DOHH2 (cell line): ENCODE data around the gene PDE8B.

Experiments
- H3F3A ChIP-seq: fragments of 200-600 bp; sonication (generic), shearing (Covaris generic); 2 replicates; pipeline ENCODE4 v1.6.0; 2016; ENCODE audit warnings: antibody characterized with exemption, mild to moderate bottlenecking; ENCODE audit not compliant: control insufficient read depth, insufficient read depth
- H3K27ac ChIP-seq: fragments of 200-600 bp; sonication (generic); 2 replicates; pipeline ENCODE4 v1.5.1; 2014; ENCODE audit warnings: low read depth, mild to moderate bottlenecking, low read length, moderate library complexity
- H3K27me3 ChIP-seq: fragments of 200-600 bp; sonication (generic); 2 replicates; pipeline ENCODE4 v1.6.1; 2014; ENCODE audit warnings: mild to moderate bottlenecking, low read length, mixed read lengths; ENCODE audit not compliant: control insufficient read depth
- H3K36me3 ChIP-seq: fragments of 200-600 bp; sonication (generic); 2 replicates; pipeline ENCODE4 v1.6.1; 2014; ENCODE audit warnings: mild to moderate bottlenecking, low read length, moderate library complexity, mixed read lengths; ENCODE audit not compliant: control insufficient read depth
- H3K4me1 ChIP-seq: fragments of 200-600 bp; sonication (generic); 2 replicates; pipeline ENCODE4 v1.6.1; 2014; ENCODE audit warnings: mild to moderate bottlenecking, low read length, mixed read lengths; ENCODE audit not compliant: control insufficient read depth
- H3K4me2 ChIP-seq: fragments of 200-600 bp; sonication (generic); 2 replicates; pipeline ENCODE4 v1.6.0; 2014; ENCODE audit warnings: mild to moderate bottlenecking, low read length, moderate library complexity
- H3K4me3 ChIP-seq: fragments of 200-600 bp; sonication (generic); 2 replicates; pipeline ENCODE4 v1.5.1; 2014; ENCODE audit warnings: mild to moderate bottlenecking, low read length, mixed read lengths
- H3K79me2 ChIP-seq: fragments of 200-600 bp; sonication (generic); 2 replicates; pipeline ENCODE4 v1.6.1; 2014; ENCODE audit warnings: mild to moderate bottlenecking, low read length, mixed read lengths; ENCODE audit not compliant: control insufficient read depth
- H3K9me2 ChIP-seq: fragments of 200-600 bp; sonication (generic); replicated peaks from 2 replicates; pipeline ENCODE4 v1.6.1; 2014; ENCODE audit warnings: mild to moderate bottlenecking, low read length, mixed read lengths; ENCODE audit not compliant: control insufficient read depth
- H3K9me3 ChIP-seq: fragments of 200-600 bp; sonication (generic); 2 replicates; pipeline ENCODE4 v1.6.1; 2014; ENCODE audit warnings: antibody characterized with exemption, low read length, mixed read lengths; ENCODE audit not compliant: control insufficient read depth, insufficient read depth
- H4K20me1 ChIP-seq: fragments of 200-600 bp; sonication (generic); 2 replicates; pipeline ENCODE4 v1.6.0; 2014; ENCODE audit warnings: low read depth, mild to moderate bottlenecking, antibody characterized with exemption, low read length, moderate library complexity; ENCODE audit not compliant: control insufficient read depth, insufficient read depth
- CTCF ChIP-seq: fragments of 200-600 bp; sonication (generic); IDR thresholded peaks from one replicate; pipeline ENCODE4 v1.5.1; 2014; ENCODE audit warnings: antibody characterized with exemption, mild to moderate bottlenecking, low read depth, low read length; ENCODE audit not compliant: poor library complexity, severe bottlenecking
- EZH2phosphoT487 ChIP-seq: fragments of 200-600 bp; sonication (generic); IDR thresholded peaks from 2 replicates; pipeline ENCODE4 v1.6.1; 2017; ENCODE audit warnings: borderline replicate concordance, mild to moderate bottlenecking, antibody characterized with exemption, low read length, moderate library complexity, mixed read lengths

PDE8B gene

GRCh38 chr5:77210091-77210963 lies at the start of gene PDE8B:
TSS of gene PDE8B (plus strand) at chr5:77210680. CDS start at chr5:77210926, 246 bp downstream.
- Histone ChIP-seq H3K79me2 (no peaks in the 10 kb centered on the region), H3K27me3 (peaks cover 45% of the 10 kb centered on the region), H3K4me1 (no peaks in the 10 kb centered on the region), H3F3A (no peaks in the 10 kb centered on the region), H3K36me3 (no peaks in the 10 kb centered on the region), H3K4me3 (no peak within 1 kb of the TSS), H3K27ac (no peak within 1 kb of the TSS), H3K4me2 (no peak within 1 kb of the TSS), H3K9me2 (no peaks in the 10 kb centered on the region), H3K9me3 (no peaks in the 10 kb centered on the region), H4K20me1 (no peaks in the 10 kb centered on the region)
- TF ChIP-seq EZH2phosphoT487 (no peak), CTCF (no peak)

- Histone ChIP-seq H3K27me3 (no peaks in the 10 kb centered on the region), H3K9me3 (no peaks in the 10 kb centered on the region), H3K4me3 (no peak overlapping the region), H3F3A (no peaks in the 10 kb centered on the region), H3K4me2 (no peak overlapping the region), H3K36me3 (no peaks in the 10 kb centered on the region), H3K79me2 (no peaks in the 10 kb centered on the region), H3K4me1 (no peaks in the 10 kb centered on the region), H3K9me2 (no peaks in the 10 kb centered on the region), H3K27ac (no peak overlapping the region), H4K20me1 (no peaks in the 10 kb centered on the region)
- no peak for TF ChIP-seq EZH2phosphoT487
- no peak for TF ChIP-seq CTCF
These were observed 47.0 kb upstream of the PDE8B start for GRCh38 chr5:77163453-77163852.

GRCh38 chr5:77167063-77167462 lies 43.4 kb upstream of the PDE8B start:
- Histone ChIP-seq H3K4me3 (no peak overlapping the region), H3K36me3 (no peaks in the 10 kb centered on the region), H3K27me3 (peaks cover 8% of the 10 kb centered on the region), H3K79me2 (no peaks in the 10 kb centered on the region), H4K20me1 (no peaks in the 10 kb centered on the region), H3K9me3 (no peaks in the 10 kb centered on the region), H3K4me1 (no peaks in the 10 kb centered on the region), H3F3A (no peaks in the 10 kb centered on the region), H3K27ac (no peak overlapping the region), H3K9me2 (no peaks in the 10 kb centered on the region), H3K4me2 (no peak overlapping the region)
- TF ChIP-seq CTCF: no peak
- no peak for TF ChIP-seq EZH2phosphoT487
